HG02759 (cell line): ENCODE data around the gene BHLHE40.

Experiments used
- ATAC-seq: cut with Tn5 transposase; IDR thresholded peaks from one replicate; pipeline ENCODE4 v1.9.1; 2021; ENCODE audit warnings: mild to moderate bottlenecking, moderate library complexity; ENCODE audit not compliant: unreplicated experiment

BHLHE40 gene

DNA sequence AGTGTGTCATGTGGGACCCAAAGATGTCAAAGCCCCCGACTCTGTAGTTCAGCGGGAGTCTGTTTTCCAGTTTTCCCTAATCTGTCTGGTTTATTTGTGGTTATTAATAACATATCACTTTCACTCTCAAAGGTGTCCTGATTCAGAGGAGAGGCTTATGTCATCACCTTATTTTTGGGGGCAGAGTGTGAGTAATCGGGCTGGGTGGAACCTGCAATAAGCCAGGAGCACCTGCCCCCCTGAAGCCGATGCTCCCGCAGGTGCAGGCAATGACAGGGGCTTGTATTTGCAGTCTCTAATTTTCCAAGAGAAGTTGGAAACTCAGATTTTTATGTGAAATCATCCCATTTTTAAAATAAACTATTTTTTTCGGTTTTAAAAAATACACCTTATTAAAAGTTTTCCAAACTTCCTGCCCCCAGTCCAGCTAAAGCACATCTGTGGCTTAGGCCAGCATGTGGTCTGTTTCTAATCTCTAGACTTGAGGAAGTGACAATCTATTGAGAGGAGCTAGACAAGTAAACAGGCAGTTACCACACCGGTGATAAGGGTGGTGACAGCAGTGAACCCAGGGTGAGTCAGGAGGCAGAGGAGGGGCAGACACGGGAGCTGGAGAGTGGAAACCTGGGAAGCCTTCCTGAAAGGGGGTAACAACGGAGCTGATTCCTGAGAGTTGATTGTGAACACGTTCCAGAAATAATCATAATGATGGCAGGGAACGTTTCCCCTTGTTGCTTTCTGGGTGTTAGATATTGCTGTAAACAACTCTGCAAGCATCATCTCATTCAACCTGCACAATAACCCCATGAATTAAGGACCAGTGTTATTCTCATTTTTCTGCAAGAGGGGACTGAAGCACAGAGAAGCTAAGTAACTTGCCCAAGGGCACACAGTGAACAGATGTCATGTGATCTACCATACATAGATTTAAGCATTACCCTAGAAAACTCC lies 37.2 kb downstream of the BHLHE40 start:
- ATAC-seq, result peak; percentile 41

DNA sequence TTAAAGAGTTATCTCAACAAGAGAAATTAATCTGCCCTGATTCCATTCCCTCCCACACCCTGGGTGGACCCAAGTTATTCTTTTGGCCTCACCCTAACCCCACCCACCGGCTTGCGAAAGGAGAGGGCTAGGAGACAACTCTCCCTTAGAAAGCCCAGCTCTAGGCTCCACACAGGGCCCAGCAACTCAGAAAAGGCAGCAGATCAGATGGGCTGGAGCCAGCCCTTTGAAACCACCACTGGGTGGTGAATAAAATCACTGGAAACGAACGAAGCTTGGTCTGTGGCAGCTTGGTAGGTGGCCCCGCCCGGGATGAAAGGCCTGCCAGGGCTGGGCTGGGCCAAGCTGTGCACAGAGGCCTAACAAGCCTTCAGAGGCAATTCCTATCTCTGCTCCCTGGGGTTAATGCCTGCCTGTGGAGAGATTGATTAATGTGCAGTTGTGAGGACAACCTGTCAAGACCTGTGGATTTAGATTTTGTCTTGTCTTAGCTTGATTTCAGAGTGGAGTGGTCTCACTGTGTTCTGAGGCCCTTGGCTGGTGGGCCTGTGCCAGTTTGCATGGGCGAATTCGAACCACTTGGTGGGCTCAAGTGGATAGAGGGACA lies 38.8 kb downstream of the BHLHE40 start:
- no peak for ATAC-seq

DNA sequence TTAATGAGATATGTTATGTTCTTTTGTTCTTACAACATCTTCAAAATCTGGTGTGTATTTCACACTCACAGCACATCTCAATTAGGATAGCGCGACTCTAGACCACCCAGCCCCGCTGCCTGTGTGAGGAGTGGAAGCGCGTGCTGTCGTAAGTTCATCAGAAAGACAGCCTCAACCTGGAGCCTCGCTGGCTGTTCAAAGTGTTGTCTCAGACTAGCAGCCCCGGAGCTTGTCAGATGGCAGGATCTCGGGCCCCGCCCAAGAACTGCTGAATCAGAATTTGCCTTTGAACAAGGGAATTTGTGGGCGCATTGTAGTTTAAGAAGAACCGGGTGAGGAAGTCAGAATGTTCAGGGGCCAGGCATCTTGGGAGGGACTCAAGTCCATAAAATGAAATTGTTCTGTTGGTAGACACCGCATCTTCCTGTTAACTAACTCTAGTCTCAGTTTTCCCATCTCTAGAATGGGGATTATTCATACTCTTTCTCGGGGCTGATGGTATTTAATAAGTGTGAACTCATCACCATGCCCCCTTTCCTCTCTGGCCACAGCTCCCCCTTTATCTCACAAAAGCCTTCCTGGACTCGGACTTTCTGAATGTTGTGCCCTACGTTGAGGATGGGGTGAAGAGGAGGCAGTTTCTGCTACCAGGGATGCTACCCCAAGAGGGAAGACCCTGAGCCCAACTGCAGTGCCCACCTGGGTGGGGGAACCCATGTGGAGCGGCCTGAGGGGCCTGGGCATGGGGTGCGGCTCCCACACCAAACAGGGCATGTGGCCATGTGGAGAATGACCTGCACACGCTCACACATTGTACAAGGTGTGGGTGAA lies 40.4 kb downstream of the BHLHE40 start:
- no peak for ATAC-seq

DNA sequence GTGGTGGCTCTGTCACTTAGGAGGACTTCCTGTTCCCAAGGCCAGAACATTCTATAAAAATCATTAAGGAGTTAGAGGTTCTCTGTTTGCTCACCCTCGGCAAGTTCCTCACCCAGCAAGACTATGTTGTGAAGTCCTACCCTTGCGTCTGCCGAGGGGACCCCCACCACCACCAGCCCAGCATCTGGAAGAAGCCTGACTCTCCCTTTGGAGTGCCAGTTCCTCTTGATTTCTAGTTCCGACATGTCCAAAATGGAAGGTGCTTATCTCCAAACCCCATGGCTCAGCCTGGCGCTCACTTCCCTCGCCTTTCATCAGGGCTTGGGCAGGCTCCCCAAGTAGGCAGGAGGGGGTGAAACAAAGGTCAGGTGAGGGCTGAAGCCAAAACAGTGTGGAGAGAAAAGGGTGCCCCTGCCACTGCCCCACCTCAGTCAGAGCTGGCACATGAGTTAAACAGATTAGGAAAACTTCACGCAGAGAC lies 41.0 kb downstream of the BHLHE40 start:
- ATAC-seq, result no peak

DNA sequence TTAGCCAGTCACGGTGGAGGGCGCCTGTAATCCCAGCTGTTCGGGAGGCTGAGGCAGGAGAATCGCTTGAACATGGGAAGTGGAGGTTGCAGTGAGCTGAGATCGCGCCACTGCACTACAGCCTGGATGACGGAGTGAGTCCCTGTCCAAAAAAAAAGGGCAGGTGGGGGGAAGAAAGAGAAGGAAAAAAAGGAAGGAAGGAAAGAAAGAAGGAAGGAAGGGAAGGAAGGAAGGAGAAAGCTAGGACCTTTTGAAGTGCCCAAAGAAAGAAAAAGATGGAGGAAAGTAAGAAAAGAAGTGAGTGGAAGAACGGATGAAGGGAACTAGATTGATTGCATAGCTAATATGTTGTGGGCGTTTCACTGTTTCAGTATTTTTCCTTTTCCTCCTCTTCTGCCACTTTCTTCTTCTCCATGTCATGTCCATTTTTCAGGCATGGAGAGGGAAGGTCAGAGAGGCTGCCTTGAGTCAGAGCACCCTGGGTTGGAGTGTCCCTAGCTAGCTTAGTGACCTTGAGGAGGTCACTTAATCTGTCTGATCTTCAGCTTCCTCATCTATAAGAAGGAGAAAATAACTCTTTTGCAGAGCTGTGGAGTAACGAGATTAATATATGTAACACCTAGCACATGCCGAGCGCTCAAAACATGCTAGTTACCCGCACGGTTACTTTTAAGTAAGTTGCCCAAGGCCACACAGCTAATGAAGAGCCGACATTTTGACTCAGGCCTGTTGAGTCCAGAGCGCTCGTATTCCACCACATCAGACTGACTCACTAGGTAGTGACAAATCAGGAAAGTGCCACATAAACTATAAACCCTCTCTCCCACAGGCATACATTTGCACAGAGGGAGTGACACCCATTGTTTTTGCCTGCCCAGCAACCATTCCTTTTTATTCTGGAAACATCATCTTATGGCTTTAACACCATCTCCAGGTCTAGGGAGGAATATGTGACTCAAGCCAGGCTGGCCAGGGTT lies 42.2 kb downstream of the BHLHE40 start:
- ATAC-seq, result no peak

DNA sequence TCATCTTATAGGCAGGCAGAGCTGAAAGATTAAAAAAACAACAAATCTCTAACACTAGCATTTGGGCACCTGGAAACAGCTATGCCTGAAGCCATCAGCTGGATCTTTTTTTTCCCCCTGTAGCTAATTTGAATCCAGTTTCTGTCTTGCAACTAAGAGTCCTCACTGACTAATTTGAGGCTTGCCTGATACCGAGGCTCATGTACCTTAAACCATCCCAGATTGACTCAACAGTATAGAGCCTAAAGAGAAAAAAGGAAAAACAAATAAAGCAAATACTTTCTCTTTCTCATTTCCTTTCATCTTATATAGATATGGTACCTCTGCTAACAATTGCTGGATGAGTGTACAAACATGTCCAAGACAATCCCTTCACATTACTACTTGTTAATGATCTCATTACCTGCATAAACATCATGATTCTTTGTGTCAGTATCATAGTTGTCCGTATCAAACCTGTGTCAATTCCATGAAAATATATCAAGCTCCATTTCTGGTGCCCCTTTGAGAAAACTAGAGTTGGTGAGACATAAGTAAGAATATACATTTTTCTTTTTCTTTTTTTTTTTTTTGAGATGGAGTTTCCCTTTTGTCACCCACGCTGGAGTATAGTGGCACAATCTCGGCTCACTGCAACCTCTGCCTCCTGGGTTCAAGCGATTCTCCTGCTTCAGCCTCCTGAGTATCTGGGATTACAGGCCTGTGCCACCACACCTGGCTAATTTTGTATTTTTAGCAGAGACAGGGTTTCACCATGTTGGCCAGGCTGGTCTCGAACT lies 43.1 kb downstream of the BHLHE40 start:
- ATAC-seq, result peak; percentile 70

DNA sequence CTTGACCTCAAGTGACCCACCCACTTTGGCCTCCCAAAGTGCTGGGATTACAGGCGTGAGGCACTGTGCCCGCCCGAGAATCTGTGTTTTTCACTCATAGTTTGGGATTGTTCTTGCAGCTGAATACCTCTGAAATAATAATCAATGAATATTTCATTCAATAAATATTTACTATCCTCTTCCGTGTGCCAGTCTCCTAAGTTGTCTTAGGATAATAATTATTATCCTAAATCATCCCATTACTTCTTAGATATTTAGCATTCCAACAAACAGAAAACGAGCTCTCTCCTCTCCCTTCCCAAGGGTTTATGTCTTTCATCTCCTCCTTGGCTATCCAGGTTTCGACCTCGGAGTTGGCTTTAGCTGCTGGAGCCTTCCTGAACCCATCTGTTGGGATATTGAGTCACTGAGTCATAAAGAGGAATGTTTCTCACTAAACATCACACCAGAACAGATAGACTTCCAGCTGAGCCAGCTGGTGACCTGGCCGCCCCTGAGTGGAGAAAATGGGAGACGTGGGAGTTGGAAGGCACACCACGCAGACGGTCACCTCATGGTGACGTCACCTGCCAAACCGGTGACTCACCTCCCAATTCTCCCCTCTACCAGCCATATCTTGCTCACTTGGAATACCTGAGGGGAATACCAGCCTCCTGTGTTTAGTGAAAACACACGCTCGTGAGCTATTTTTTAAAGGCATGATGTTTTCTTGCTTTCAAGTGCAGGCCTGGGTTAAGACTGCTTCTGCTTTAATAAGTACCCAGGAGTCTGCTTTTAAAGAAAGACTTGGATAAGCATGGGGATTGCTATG lies 43.9 kb downstream of the BHLHE40 start:
- ATAC-seq, result no peak

DNA sequence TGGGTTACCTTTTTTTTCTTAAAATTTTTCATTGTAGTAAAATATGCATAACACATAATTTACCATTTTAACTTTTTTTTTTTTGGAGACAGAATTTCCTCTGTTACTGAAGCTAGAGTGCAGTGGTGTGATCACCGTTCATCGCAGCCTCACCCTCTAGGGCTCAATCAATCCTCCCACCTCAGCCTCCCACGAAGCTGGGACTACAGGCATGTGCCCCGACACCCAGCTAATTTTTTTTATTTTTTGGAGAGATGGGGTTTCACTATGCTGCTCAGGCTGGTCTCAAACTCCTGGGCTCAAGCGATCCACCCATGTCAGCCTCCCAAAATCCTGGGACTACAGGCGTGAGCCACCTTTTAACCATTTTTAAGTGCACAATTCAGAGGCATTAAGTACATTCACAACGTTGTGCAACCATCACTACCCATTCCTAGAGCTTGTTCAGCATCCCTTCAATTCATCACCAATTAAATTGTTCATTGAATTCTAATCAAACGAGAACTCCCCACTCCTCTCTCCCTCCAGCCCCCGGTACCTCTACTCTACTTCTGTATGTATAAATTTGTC lies 44.6 kb downstream of the BHLHE40 start:
- no peak for ATAC-seq

DNA sequence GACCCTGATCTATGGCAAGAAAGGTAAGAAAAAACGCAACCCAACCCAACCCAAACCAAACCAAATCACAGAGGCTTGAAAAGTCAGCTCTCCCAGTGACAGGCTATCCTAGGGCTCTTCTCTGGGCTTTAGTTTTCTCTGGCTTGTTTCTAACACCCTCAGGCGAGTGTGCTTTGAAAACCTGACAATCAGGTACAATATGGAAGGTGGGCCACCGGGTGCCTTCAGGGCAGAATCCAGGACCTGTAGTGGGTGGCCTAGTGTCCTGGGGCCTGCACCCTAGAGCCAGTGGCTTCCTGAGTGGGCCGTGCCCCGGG lies 46.8 kb downstream of the BHLHE40 start:
- ATAC-seq, result no peak

DNA sequence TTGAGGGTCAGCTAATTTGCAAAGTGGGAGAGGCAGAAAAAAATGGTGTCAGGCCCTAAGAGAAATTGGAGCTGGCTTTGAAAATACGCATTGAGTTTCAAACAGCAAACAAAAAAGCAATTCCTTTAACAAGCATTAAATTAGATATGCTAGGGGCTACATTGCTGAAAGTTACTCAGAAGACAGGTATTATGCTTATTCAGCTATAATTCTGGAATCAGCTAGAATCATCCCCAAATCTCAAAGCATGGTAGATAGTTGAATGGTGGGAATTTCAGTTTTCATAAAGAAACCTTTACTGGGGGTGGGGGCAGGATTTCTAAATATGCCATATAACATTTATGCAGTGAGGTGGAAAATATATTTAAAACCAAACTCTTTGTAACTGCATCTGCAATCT lies 50.5 kb downstream of the BHLHE40 start:
- ATAC-seq, result no peak

DNA sequence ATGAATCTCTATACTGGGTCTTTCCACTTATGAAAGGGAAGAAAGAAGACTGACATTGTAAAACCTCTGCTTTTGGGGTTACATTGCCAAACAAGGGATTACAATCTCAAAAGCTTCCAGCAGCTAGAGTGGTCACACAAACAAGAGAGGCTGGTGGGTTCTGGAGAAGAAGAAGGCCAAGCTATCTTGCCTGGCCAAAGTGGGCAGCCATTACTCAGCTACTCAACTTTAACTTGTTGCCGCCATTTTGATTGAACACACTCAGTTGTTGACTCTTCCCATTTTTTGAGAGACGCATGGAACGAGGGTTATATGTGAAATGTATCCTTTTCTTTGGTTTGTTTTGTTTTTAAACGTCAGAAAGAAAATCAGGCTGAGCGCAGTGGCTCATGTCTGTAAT lies 50.9 kb downstream of the BHLHE40 start:
- no peak for ATAC-seq

DNA sequence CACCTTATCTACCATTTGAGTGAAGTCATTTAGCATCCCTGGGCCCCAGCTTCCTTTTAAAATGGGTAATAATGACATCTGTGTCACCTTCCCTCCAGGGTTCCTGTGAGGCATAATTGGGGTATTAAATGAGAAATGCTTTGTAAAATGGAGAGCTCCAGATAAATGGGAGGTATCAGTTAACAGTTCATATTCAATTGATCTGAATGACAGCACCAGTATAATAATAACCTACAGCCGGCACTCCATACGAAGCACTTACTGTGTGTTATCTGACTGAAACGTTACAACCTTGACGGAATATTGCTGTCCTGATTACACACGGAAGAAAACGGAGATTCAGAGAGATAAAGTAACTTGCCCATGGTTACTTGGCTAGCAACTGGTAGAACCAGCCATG lies 53.6 kb downstream of the BHLHE40 start:
- ATAC-seq, result no peak
